Activated CD4-positive, alpha-beta T cell treated with anti-CD3 and anti-CD28 coated beads for 1 hour (primary cell): ENCODE results near the gene TEDC1.

ENCODE experiments used
- DNase-seq: peaks from one replicate; pipeline ENCODE4 v3.0.0-alpha.2; 2020

TEDC1 gene

GRCh38 chr14:105497671-105498429, 6.8 kb downstream of the TEDC1 start:
- no peak for DNase-seq

GRCh38 chr14:105498430-105499255, 7.6 kb downstream of the TEDC1 start:
- DNase-seq: no peak

GRCh38 chr14:105499256-105500035, 8.4 kb downstream of the TEDC1 start:
- no peak for DNase-seq

GRCh38 chr14:105500036-105500725, 9.1 kb downstream of the TEDC1 start:
- no peak for DNase-seq

- DNase-seq: no peak
Measured at GRCh38 chr14:105500726-105501101, 9.7 kb downstream of the TEDC1 start.

GRCh38 chr14:105501504-105502291, 10.7 kb downstream of the TEDC1 start:
- DNase-seq: no peak

- no peak for DNase-seq
Measured at GRCh38 chr14:105502446-105503295, 11.6 kb downstream of the TEDC1 start.

- DNase-seq: no peak
Measured at GRCh38 chr14:105503296-105503640, 12.2 kb downstream of the TEDC1 start.

GRCh38 chr14:105503935-105504692, 13.1 kb downstream of the TEDC1 start:
- DNase-seq: no peak

- no peak for DNase-seq
Measured at GRCh38 chr14:105505101-105505500, 14.1 kb downstream of the TEDC1 start.

GRCh38 chr14:105507247-105507646, 16.2 kb downstream of the TEDC1 start:
- DNase-seq: no peak

GRCh38 chr14:105508069-105508468, 17.0 kb downstream of the TEDC1 start:
- no peak for DNase-seq

- no peak for DNase-seq
Measured at GRCh38 chr14:105508601-105509000, 17.6 kb downstream of the TEDC1 start.

GRCh38 chr14:105517096-105517495, 26.1 kb downstream of the TEDC1 start:
- DNase-seq: no peak

GRCh38 chr14:105519946-105520698, 29.1 kb downstream of the TEDC1 start:
- DNase-seq: no peak

GRCh38 chr14:105525326-105525725, 34.3 kb downstream of the TEDC1 start:
- no peak for DNase-seq

GRCh38 chr14:105525861-105526775, 35.1 kb downstream of the TEDC1 start, which contains the start of gene TMEM121:
Gene TMEM121 (plus strand): TSS chr14:105526583. CDS start chr14:105528835, 2,252 bp downstream.
- no peak for DNase-seq

GRCh38 chr14:105526776-105527380, 35.8 kb downstream of the TEDC1 start:
- no peak for DNase-seq
